H1 (cell line): ENCODE measurements around the gene GCNA. TPM values are rescaled to one million over a fixed set of nuclear protein-coding genes. Genes with fewer than 3 reads are reported as not detected.

Experiments
- CTCF ChIA-PET: fragments of 300-600 bp; sonication (Branson Sonifier 250); formaldehyde crosslinking; loops from one replicate; lab custom pipeline; 2021; ENCODE audit not compliant: partially characterized antibody; lab: Charles Lee
- POLR2A ChIA-PET: fragments of 300-600 bp; sonication (Branson Sonifier 250); formaldehyde crosslinking; loops from one replicate; lab custom pipeline; 2021; ENCODE audit warnings: inconsistent platforms; ENCODE audit not compliant: partially characterized antibody; lab: Charles Lee
- DNase-seq, 2 experiments: peaks; one replicate each; pipeline versions ENCODE4 v3.0.0 to v3.0.0-alpha.2; 2010 to 2022; ENCODE audit warnings: low spot score in 2 of 2, low read depth in 1 of 2, mixed read lengths in 1 of 2
- FAIRE-seq: peaks from 2 replicates; lab custom pipeline; 2011; peaks lifted over from hg19 to GRCh38; lab: Jason Lieb, UNC
- H2AFZ ChIP-seq: 2 replicates; pipeline ENCODE4 v1.8.1; 2012; ENCODE audit warnings: low read length, inconsistent platforms
- H2AK5ac ChIP-seq: 2 replicates; pipeline ENCODE4 v1.6.1; 2013; ENCODE audit warnings: low read depth, low read length
- H2BK120ac ChIP-seq: replicated peaks from 2 replicates; pipeline ENCODE3; 2013; ENCODE audit warnings: low read depth, low read length, inconsistent platforms
- H2BK12ac ChIP-seq: 2 replicates; pipeline ENCODE4 v1.6.1; 2013; ENCODE audit warnings: low read depth, low read length
- H2BK15ac ChIP-seq: 2 replicates; pipeline ENCODE4 v1.6.1; 2013; ENCODE audit warnings: low read length
- H2BK20ac ChIP-seq: 2 replicates; pipeline ENCODE4 v1.6.1; 2013; ENCODE audit warnings: low read length
- H2BK5ac ChIP-seq: 2 replicates; pipeline ENCODE4 v1.6.1; 2013; ENCODE audit warnings: low read depth, low read length
- H3K14ac ChIP-seq: 2 replicates; pipeline ENCODE4 v1.6.1; 2013; ENCODE audit warnings: inconsistent platforms; ENCODE audit not compliant: insufficient read length
- H3K18ac ChIP-seq: 2 replicates; pipeline ENCODE4 v1.6.1; 2013; ENCODE audit warnings: low read length; ENCODE audit errors: extremely low read depth
- H3K23ac ChIP-seq: 2 replicates; pipeline ENCODE4 v1.6.1; 2013; ENCODE audit warnings: inconsistent platforms; ENCODE audit not compliant: insufficient read length
- H3K23me2 ChIP-seq: 2 replicates; pipeline ENCODE4 v1.6.1; 2013; ENCODE audit warnings: low read depth, low read length
- H3K27ac ChIP-seq: 2 replicates; pipeline ENCODE4 v1.6.1; 2011; ENCODE audit warnings: low read depth, low read length, inconsistent platforms
- H3K27me3 ChIP-seq, 4 experiments: replicated peaks in 1 of 4; 1 replicate in 1 of 4; 2 replicates in 3 of 4; pipeline versions ENCODE4 v1.6.1 to v1.8.1; 2011 to 2013; ENCODE audit warnings: low read length in 3 of 4, mild to moderate bottlenecking in 3 of 4, inconsistent platforms in 2 of 4, mixed read lengths in 2 of 4, moderate library complexity in 1 of 4; ENCODE audit not compliant: control insufficient read depth in 3 of 4, insufficient read depth in 3 of 4; ENCODE audit errors: extremely low read depth in 1 of 4
- H3K36me3 ChIP-seq, 4 experiments: 2 replicates each; pipeline versions ENCODE4 v1.6.1 to v1.8.1; 2011 to 2013; ENCODE audit warnings: mild to moderate bottlenecking in 4 of 4, low read length in 3 of 4, moderate library complexity in 2 of 4, control low read depth in 1 of 4, inconsistent platforms in 1 of 4; ENCODE audit not compliant: insufficient read depth in 4 of 4, control insufficient read depth in 2 of 4
- H3K4ac ChIP-seq: replicated peaks from 2 replicates; pipeline ENCODE3; 2013; ENCODE audit warnings: low read length, low read depth, mixed read lengths, inconsistent platforms; ENCODE audit not compliant: insufficient read length
- H3K4me1 ChIP-seq, 4 experiments: replicated peaks in 1 of 4; 1 replicate in 1 of 4; 2 replicates in 3 of 4; pipeline versions ENCODE4 v1.6.1 to v1.8.1; 2011 to 2013; ENCODE audit warnings: low read length in 3 of 4, inconsistent platforms in 2 of 4, mixed read lengths in 1 of 4; ENCODE audit not compliant: insufficient read depth in 4 of 4, control insufficient read depth in 3 of 4
- H3K4me2 ChIP-seq, 2 experiments: 2 replicates each; pipeline versions ENCODE4 v1.6.1 to v1.8.1; 2011 to 2013; ENCODE audit warnings: low read depth in 2 of 2, low read length in 2 of 2, control low read depth in 1 of 2, inconsistent platforms in 1 of 2, mild to moderate bottlenecking in 1 of 2; ENCODE audit not compliant: insufficient read depth in 1 of 2
- H3K4me3 ChIP-seq, 4 experiments: fragments of 200-600, 300-600 bp in 1 of 4; sonication (generic), shearing (Covaris generic), sonication (Bioruptor Twin) in 1 of 4; 2 replicates each; pipeline versions ENCODE4 v1.5.1 to v1.8.1; 2011 to 2016; ENCODE audit warnings: low read length in 4 of 4, low read depth in 3 of 4, control low read depth in 2 of 4, inconsistent platforms in 2 of 4, mild to moderate bottlenecking in 2 of 4, mixed read lengths in 1 of 4, moderate library complexity in 1 of 4; ENCODE audit not compliant: insufficient read depth in 2 of 4; ENCODE audit errors: extremely low read depth in 1 of 4
- H3K56ac ChIP-seq: replicated peaks from 2 replicates; pipeline ENCODE3; 2013; ENCODE audit warnings: low read depth, mild to moderate bottlenecking, mixed read lengths, low read length, inconsistent platforms; ENCODE audit not compliant: insufficient read length
- H3K79me1 ChIP-seq: 2 replicates; pipeline ENCODE4 v1.6.1; 2013; ENCODE audit warnings: low read depth, low read length, control low read depth
- H3K79me2 ChIP-seq, 2 experiments: 2 replicates each; pipeline versions ENCODE4 v1.6.1 to v1.8.1; 2012 to 2013; ENCODE audit warnings: low read length in 2 of 2, mild to moderate bottlenecking in 2 of 2, inconsistent platforms in 1 of 2; ENCODE audit not compliant: insufficient read depth in 2 of 2, control insufficient read depth in 1 of 2
- H3K9ac ChIP-seq, 4 experiments: replicated peaks in 1 of 4; 1 replicate in 1 of 4; 2 replicates in 3 of 4; pipeline versions ENCODE4 v1.6.1 to v1.8.1; 2011 to 2013; ENCODE audit warnings: low read depth in 3 of 4, low read length in 3 of 4, control low read depth in 2 of 4, mild to moderate bottlenecking in 2 of 4, moderate library complexity in 2 of 4, inconsistent platforms in 1 of 4; ENCODE audit errors: extremely low read depth in 1 of 4
- H3K9me3 ChIP-seq, 2 experiments: 2 replicates each; pipeline versions ENCODE4 v1.6.1 to v1.8.1; 2012 to 2013; ENCODE audit warnings: mild to moderate bottlenecking in 2 of 2, moderate library complexity in 2 of 2, control low read depth in 1 of 2, inconsistent platforms in 1 of 2, low read depth in 1 of 2, low read length in 1 of 2, mixed read lengths in 1 of 2; ENCODE audit not compliant: insufficient read depth in 2 of 2
- H4K20me1 ChIP-seq, 2 experiments: replicated peaks in 1 of 2; 2 replicates each; pipeline versions ENCODE3 to v1.8.1; 2011 to 2013; ENCODE audit warnings: inconsistent platforms in 2 of 2, low read length in 2 of 2, mild to moderate bottlenecking in 1 of 2; ENCODE audit not compliant: insufficient read depth in 2 of 2, control insufficient read depth in 1 of 2
- H4K5ac ChIP-seq: 2 replicates; pipeline ENCODE4 v1.6.1; 2013; ENCODE audit warnings: low read length, low read depth, mixed read lengths, inconsistent platforms; ENCODE audit not compliant: insufficient read length
- H4K8ac ChIP-seq: 2 replicates; pipeline ENCODE4 v1.8.0; 2013; ENCODE audit warnings: mild to moderate bottlenecking, moderate library complexity, low read length, inconsistent platforms; ENCODE audit not compliant: insufficient read depth; ENCODE audit errors: extremely low read depth
- H4K91ac ChIP-seq: replicated peaks from 2 replicates; pipeline ENCODE3; 2013; ENCODE audit warnings: low read length, mixed read lengths, inconsistent platforms; ENCODE audit not compliant: insufficient read length
- BACH1 ChIP-seq: IDR thresholded peaks from 2 replicates; pipeline ENCODE4 v1.6.1; 2012; ENCODE audit warnings: low read length, improper control_type of control experiment
- CREB1 ChIP-seq: IDR thresholded peaks from 2 replicates; pipeline ENCODE4 v1.6.1; 2012; ENCODE audit warnings: inconsistent platforms
- EP300 ChIP-seq, 2 experiments: IDR thresholded peaks; 1 replicate in 1 of 2; 2 replicates in 1 of 2; pipeline ENCODE4 v1.6.1; 2011 to 2012; ENCODE audit warnings: low read depth in 2 of 2, low read length in 2 of 2, mild to moderate bottlenecking in 2 of 2, borderline replicate concordance in 1 of 2, inconsistent platforms in 1 of 2, moderate library complexity in 1 of 2
- EZH2 ChIP-seq: fragments of 200-600 bp; sonication (generic); IDR thresholded peaks from 2 replicates; pipeline ENCODE4 v1.7.1; 2012; ENCODE audit warnings: low read depth, mild to moderate bottlenecking, moderate library complexity, low read length, inconsistent platforms; ENCODE audit not compliant: severe bottlenecking
- JUN ChIP-seq: IDR thresholded peaks from 2 replicates; pipeline ENCODE4 v1.6.1; 2011; ENCODE audit warnings: low read depth, mild to moderate bottlenecking, improper control_type of control experiment, low read length
- KDM4A ChIP-seq: IDR thresholded peaks from one replicate; pipeline ENCODE4 v1.7.1; 2012; ENCODE audit warnings: low read depth, mild to moderate bottlenecking, moderate library complexity, low read length, inconsistent platforms; ENCODE audit not compliant: severe bottlenecking
- RXRA ChIP-seq: IDR thresholded peaks from 2 replicates; pipeline ENCODE4 v1.6.1; 2011; ENCODE audit warnings: low read depth, mild to moderate bottlenecking, low read length, moderate library complexity; ENCODE audit not compliant: insufficient read depth
- SAP30 ChIP-seq: fragments of 300-600 bp; sonication (generic); IDR thresholded peaks from 2 replicates; pipeline ENCODE4 v1.7.1; 2012; ENCODE audit warnings: low read length, moderate library complexity, mild to moderate bottlenecking, inconsistent platforms; ENCODE audit not compliant: insufficient read depth, insufficient replicate concordance
- SIN3A ChIP-seq, 2 experiments: IDR thresholded peaks in 1 of 2; conservative IDR thresholded peaks in 1 of 2; 2 replicates each; pipeline ENCODE4 v1.6.1; 2011 to 2012; ENCODE audit warnings: low read length in 2 of 2, improper control_type of control experiment in 1 of 2, low read depth in 1 of 2, mild to moderate bottlenecking in 1 of 2
- TEAD4 ChIP-seq: IDR thresholded peaks from 2 replicates; pipeline ENCODE4 v1.6.1; 2012; ENCODE audit warnings: low read depth, low read length, inconsistent platforms, mixed read lengths
- YY1 ChIP-seq: IDR thresholded peaks from 2 replicates; pipeline ENCODE4 v1.6.1; 2011; ENCODE audit warnings: low read depth, mild to moderate bottlenecking, low read length
- ZNF274 ChIP-seq: IDR thresholded peaks from 2 replicates; pipeline ENCODE4 v1.7.0; 2012; ENCODE audit warnings: low read length, borderline replicate concordance; ENCODE audit errors: extremely low read depth
- WGBS, 2 experiments: shearing (Covaris generic) in 1 of 2; methylation state at CpG; one replicate each; pipeline versions ENCODE4 v1.1.6 to v1.1.7; 2013 to 2015; ENCODE audit warnings: low lambda C conversion rate in 2 of 2, mixed read lengths in 2 of 2, inconsistent platforms in 1 of 2, low coverage in 1 of 2, missing lambda C conversion rate in 1 of 2; ENCODE audit not compliant: insufficient replicate concordance in 2 of 2, insufficient coverage in 1 of 2, insufficient read length in 1 of 2; ENCODE audit errors: extremely low coverage in 1 of 2, missing lambda C conversion rate in 1 of 2; 5-methylcytosine and 5-hydroxymethylcytosine counted together
- polyA plus RNA-seq, 7 experiments: library from polyadenylated mRNA; depleted of rRNA in 3 of 7; stranded (reverse) in 5 of 7; unstranded in 2 of 7; fragments of >200 nt in 5 of 7; fragments of 200-250 nt in 2 of 7; gene quantifications; 1 replicate in 5 of 7; 2 replicates in 1 of 7; 4 replicates in 1 of 7; pipeline versions ENCODE4 v1.2.1 to v1.2.3, GENCODE V29; 2011 to 2013; ENCODE audit warnings: missing spikeins in 2 of 7, mixed read lengths in 2 of 7
- total RNA-seq: library from RNA; stranded (reverse); fragmentation: NEBNext Ultra II Directional; extraction: Animal tissue kit (Norgen Biotek cat#: 25700); gene quantifications from 2 replicates; pipeline ENCODE4 v1.2.1, GENCODE V29; 2021

GCNA gene
- total and polyA plus RNA-seq, 2 of the 8 experiments (the other 6 are each of a cell fraction or from before 2014, with no cell fraction given), result 0.41 to 0.95 TPM

- Histone ChIP-seq H2BK120ac (no peak overlapping the region), H2BK15ac (no peak overlapping the region), H3K14ac (no peak overlapping the region), H3K36me3 (peaks cover 0 to 52% (median 2%) of the 10 kb centered on the region in 4 experiments; a peak in 3 of 8 replicates), H4K8ac (no peak overlapping the region), H3K56ac (no peak overlapping the region), H3K9me3 (no peaks in the 10 kb centered on the region), H4K20me1 (peaks cover 16 to 25% of the 10 kb centered on the region in 2 experiments), H3K27me3 (no peaks in the 10 kb centered on the region), H3K79me2 (peaks cover 27 to 99% of the 10 kb centered on the region in 2 experiments), H4K5ac (no peak overlapping the region), H2AK5ac (no peak overlapping the region), H3K4me1 (peaks cover 0 to 4% (median 1%) of the 10 kb centered on the region in 4 experiments; a peak in 2 of 7 replicates), H3K79me1 (no peaks in the 10 kb centered on the region), H3K4ac (no peak overlapping the region), H4K91ac (no peak overlapping the region), H2BK20ac (no peak overlapping the region), H3K23me2 (no peaks in the 10 kb centered on the region), H3K18ac (no peak overlapping the region), H3K4me3 (no peak overlapping the region), H2BK12ac (no peak overlapping the region), H3K27ac (no peak overlapping the region), H2AFZ (no peak overlapping the region), H3K4me2 (peak overlapping the region in 1 of 2 experiments; percentile 2; a peak in 1 of 4 replicates), H3K23ac (no peak overlapping the region), H3K9ac (no peak overlapping the region), H2BK5ac (no peak overlapping the region)
- TF ChIP-seq RXRA (no peak), BACH1 (no peak), JUN (no peak), ZNF274 (no peak), SAP30 (no peak), EZH2 (no peak), SIN3A (conservative IDR thresholded peaks at IDR 0.05 in 1 of 2, IDR thresholded peaks at IDR 0.05 in 1 of 2; ENCODE audit: low read depth in 1 of 2, low read length in 2 of 2) (no peak), TEAD4 (no peak), KDM4A (no peak), YY1 (no peak), EP300 (IDR thresholded peaks at IDR 0.05; ENCODE audit: borderline replicate concordance in 1 of 2, low read depth in 2 of 2, low read length in 2 of 2) (no peak), CREB1 (no peak)
- FAIRE-seq, result no peak
- ChIA-PET CTCF (interaction anchor here (0.7 kb wide), 1 partner anchor 631 kb away, joined by 3 read pairs; no protein-coding TSS in a partner anchor), POLR2A (interaction anchor here (7.0 kb wide), 1 partner anchor 7 kb away, joined by 60 read pairs; the partner anchor contains the start of gene OGT)
- DNase-seq, result no peak
- 90% methylated on average over 3 of the region's 3 CpGs; no CpG with 5 or more reads in 1 of the 2 experiments for WGBS, 2 experiments
Measured at GRCh38 chrX:71540801-71541200, 37.4 kb upstream of the GCNA start.
